BJ (cell line): Measurements from ENCODE around the gene MYH15. TPM values are rescaled to one million over a fixed set of nuclear protein-coding genes. Genes with fewer than 3 reads are reported as not detected.

Source experiments
- CTCF ChIA-PET: fragments of 350-600 bp; formaldehyde crosslinking; extraction: SDS; loops from one replicate; lab custom pipeline; 2021; ENCODE audit warnings: antibody characterized with exemption, inconsistent platforms; lab: Yijun Ruan, JAX
- POLR2A ChIA-PET: fragments of 300-600 bp; sonication (Branson Sonifier 250); formaldehyde crosslinking; extraction: SDS; loops from one replicate; lab custom pipeline; 2021; ENCODE audit warnings: antibody characterized with exemption; lab: Charles Lee
- DNase-seq: peaks from one replicate; pipeline ENCODE4 v3.0.0-alpha.2; 2011; ENCODE audit warnings: low read depth
- H3K27me3 ChIP-seq: 2 replicates; pipeline ENCODE4 v1.6.0; 2011; ENCODE audit warnings: low read length; ENCODE audit not compliant: control insufficient read depth, insufficient read depth
- H3K36me3 ChIP-seq: 2 replicates; pipeline ENCODE4 v1.5.1; 2011; ENCODE audit warnings: low read length; ENCODE audit not compliant: control insufficient read depth, insufficient read depth
- H3K4me3 ChIP-seq: 2 replicates; pipeline ENCODE4 v1.5.1; 2011; ENCODE audit warnings: low read depth, mild to moderate bottlenecking, control low read depth, low read length
- polyA plus RNA-seq: library from polyadenylated mRNA; depleted of rRNA; stranded (reverse); fragments of >200 nt; gene quantifications from 2 replicates; pipeline ENCODE4 v1.2.3, GENCODE V29; 2011
- TF ChIP-seq, protein P1 (sequence below): IDR thresholded peaks from 2 replicates; pipeline ENCODE4 v1.5.1; 2011; ENCODE audit warnings: low read depth, mild to moderate bottlenecking, control low read depth, inconsistent platforms, low read length, moderate library complexity; ENCODE audit not compliant: insufficient read depth

MYH15 gene
- polyA plus RNA-seq, 1 experiment = 0.02 TPM

DNA sequence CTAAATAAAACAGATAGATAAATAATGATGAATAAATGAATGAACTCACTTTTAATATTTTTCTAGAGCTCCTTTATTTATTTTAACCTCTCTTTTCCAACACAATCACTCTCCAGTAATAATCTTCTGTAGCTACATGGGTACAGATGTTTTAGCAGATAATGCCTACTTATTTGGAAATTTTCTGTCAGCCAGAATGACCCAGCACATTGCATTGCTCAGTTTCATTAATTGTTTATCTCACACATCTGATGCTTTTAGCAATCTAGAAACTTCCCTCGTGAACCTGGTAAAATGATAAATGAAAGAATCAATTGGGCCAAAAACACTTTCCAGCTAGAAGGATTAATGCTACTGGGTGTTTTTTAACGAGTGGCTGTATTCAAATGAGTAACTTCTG lies 14.9 kb upstream of the MYH15 start:
- H3K36me3 ChIP-seq = no peaks in the 10 kb centered on the region
- H3K4me3 ChIP-seq = no peak overlapping the region
- TF ChIP-seq, protein P1, sequence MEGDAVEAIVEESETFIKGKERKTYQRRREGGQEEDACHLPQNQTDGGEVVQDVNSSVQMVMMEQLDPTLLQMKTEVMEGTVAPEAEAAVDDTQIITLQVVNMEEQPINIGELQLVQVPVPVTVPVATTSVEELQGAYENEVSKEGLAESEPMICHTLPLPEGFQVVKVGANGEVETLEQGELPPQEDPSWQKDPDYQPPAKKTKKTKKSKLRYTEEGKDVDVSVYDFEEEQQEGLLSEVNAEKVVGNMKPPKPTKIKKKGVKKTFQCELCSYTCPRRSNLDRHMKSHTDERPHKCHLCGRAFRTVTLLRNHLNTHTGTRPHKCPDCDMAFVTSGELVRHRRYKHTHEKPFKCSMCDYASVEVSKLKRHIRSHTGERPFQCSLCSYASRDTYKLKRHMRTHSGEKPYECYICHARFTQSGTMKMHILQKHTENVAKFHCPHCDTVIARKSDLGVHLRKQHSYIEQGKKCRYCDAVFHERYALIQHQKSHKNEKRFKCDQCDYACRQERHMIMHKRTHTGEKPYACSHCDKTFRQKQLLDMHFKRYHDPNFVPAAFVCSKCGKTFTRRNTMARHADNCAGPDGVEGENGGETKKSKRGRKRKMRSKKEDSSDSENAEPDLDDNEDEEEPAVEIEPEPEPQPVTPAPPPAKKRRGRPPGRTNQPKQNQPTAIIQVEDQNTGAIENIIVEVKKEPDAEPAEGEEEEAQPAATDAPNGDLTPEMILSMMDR = no peak
- DNase-seq = no peak
- H3K27me3 ChIP-seq = no peaks in the 10 kb centered on the region; the same call in 1 of the 2 replicates
- POLR2A ChIA-PET = no interaction called here
- CTCF ChIA-PET = interaction anchor here (2.1 kb wide), 1 partner anchor 36 kb away, joined by 7 read pairs; no protein-coding TSS in a partner anchor

DNA sequence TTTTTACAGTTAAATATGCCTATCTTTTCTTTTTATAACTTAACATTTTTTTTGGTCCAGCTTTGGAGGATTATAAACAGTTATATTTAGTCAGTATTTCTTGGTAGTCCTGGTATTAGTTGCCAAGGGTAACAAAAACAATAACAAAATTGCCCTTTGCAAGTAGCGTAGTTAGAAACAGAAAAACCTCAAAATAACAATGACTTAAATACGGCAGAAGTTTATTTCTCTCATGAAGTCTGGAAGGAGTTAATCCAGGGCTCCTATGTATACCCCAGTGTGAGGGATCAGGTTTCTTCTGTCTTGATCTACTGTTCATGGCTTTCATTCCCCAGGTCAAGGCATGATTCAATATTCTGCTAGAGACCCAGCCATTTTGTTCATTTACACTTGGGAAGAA lies 14.1 kb upstream of the MYH15 start:
- POLR2A ChIA-PET = no interaction called here
- DNase-seq = no peak
- CTCF ChIA-PET = interaction anchor here (2.1 kb wide), 1 partner anchor 35 kb away, joined by 7 read pairs; no protein-coding TSS in a partner anchor
- H3K36me3 ChIP-seq = no peaks in the 10 kb centered on the region
- H3K27me3 ChIP-seq = no peaks in the 10 kb centered on the region; the same call in 1 of the 2 replicates
- H3K4me3 ChIP-seq = no peak overlapping the region
- TF ChIP-seq, protein P1 = no peak

DNA sequence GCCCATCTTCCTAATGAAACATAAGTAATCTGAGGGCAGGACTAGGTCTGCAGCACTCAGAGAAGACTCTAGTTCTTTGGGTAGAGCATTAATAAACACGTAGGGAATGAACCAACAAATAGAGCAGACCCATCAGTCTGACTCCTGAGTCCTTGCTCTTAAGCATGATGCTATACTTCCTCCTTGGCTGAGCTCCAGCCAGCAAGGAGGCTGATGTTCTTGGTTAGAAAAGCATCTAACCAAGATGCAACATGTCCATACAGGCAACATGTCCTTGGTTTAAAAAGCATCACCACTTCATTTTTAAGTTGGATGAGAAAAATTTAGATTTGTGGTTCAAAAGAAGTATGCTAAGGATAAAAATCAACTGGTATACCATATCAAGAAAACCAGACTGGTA lies 8.5 kb upstream of the MYH15 start:
- no peak for DNase-seq
- CTCF ChIA-PET = interaction anchor here (1.6 kb wide), 1 partner anchor 8 kb away, joined by 3 read pairs; no protein-coding TSS in a partner anchor
- Histone ChIP-seq H3K27me3 (no peaks in the 10 kb centered on the region), H3K36me3 (no peaks in the 10 kb centered on the region), H3K4me3 (no peak overlapping the region)
- POLR2A ChIA-PET = no interaction called here
- TF ChIP-seq, protein P1 = no peak

DNA sequence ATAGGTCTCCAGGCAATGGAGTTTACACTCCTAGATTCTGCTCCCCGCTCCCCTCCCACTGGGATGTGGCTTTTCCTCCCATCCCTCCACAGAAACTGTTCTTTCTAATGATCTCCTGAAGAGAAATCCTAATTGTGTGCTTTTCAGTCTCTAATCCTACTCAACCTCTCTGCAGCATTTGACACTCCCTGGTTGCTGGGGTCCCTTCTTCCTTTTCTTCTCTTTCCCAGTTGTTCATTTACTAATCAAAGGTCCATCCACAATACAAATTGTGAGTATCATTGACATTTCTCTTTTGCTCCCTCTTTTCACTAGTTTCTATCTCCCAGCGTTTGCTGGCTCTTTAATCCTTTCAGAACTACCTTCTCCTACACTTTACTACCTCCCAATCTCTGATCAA lies 6.5 kb upstream of the MYH15 start:
- TF ChIP-seq, protein P1 = no peak
- no peak for DNase-seq
- no peaks in the 10 kb centered on the region for H3K27me3 ChIP-seq
- CTCF ChIA-PET = no interaction called here
- POLR2A ChIA-PET = no interaction called here
- no peaks in the 10 kb centered on the region for H3K36me3 ChIP-seq
- no peak overlapping the region for H3K4me3 ChIP-seq

DNA sequence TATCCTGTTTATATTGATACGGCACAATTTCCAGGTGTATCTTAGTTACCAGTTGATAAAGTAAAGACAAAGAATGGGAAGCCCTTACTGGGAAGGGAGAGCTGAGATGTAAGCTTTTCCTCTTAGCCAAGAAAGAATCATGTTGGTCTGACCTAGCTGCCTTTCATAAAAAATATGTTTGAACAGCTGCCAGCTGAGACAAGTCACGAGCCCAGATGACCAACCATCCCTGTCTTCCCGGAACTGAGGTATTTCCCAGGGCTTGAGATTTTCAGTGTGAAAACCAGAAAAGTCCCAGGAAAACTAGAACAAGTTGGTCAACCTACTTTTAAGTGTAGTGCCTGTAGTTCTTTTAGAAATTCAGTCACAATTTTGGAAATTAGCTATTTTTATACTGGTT lies 3.6 kb upstream of the MYH15 start:
- TF ChIP-seq, protein P1 = no peak
- Histone ChIP-seq H3K36me3 (no peaks in the 10 kb centered on the region), H3K4me3 (no peak overlapping the region), H3K27me3 (no peaks in the 10 kb centered on the region)
- POLR2A ChIA-PET = no interaction called here
- no peak for DNase-seq
- CTCF ChIA-PET = interaction anchor here (0.6 to 0.9 kb wide), 2 partner anchors 20 to 151 kb away, joined by 3 read pairs; no protein-coding TSS in a partner anchor
